HPDE6-E6E7 (cell line): ENCODE measurements around the gene ALOX12B.
"Not testable (repeated sequence)": the region's sequence is repeated elsewhere in the genome, so short reads cannot be mapped to it uniquely, and the experiment has no call there.

ENCODE experiments used
- DNase-seq: peaks from one replicate; pipeline ENCODE4 v3.0.0; 2011; ENCODE audit warnings: missing footprints; ENCODE audit errors: extremely low spot score

Gene ALOX12B

DNA sequence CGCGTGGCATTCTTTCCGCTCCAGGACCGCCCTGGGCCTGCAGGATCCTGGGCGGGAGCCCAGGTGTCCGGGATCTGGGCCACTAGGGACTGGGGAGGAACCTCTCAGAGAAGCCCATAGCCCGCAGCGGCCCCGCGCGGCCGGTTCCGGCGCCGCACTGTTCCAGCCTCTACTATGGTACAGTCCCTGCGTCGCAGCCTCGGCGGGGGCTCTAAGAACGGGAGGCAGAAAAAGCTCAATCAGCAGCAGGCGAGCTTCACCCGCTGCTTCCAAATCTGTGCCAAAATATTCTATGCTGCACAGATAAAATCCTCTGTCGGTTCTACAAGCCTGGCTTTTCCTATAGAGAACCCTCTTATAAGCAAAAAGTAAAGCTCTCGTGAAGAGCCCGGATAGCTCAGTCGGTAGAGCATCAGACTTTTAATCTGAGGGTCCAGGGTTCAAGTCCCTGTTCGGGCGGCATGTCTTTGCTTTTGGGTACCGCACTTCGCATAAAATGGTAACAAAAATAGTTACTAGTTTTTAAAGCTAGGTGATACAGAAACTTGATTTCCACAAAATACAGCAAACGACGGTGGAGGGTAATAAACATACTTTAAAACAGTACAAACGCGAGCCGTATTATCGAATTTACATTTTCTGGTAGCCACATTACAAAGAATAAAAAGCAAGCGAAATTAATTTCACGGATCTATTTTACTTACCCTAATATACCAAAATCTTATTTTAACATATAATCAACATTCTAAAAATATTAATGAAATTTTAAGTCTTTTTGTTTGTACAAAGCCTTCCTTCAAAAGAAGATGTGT lies 31.5 kb upstream of the ALOX12B start:
- DNase-seq, result no peak

GRCh38 chr17:8117980-8118768 lies 30.7 kb upstream of the ALOX12B start, which contains the start of gene ALOXE3:
Gene ALOXE3 (minus strand): TSS chr17:8118514. CDS start chr17:8117990, 524 bp downstream.
- DNase-seq, result no peak

DNA sequence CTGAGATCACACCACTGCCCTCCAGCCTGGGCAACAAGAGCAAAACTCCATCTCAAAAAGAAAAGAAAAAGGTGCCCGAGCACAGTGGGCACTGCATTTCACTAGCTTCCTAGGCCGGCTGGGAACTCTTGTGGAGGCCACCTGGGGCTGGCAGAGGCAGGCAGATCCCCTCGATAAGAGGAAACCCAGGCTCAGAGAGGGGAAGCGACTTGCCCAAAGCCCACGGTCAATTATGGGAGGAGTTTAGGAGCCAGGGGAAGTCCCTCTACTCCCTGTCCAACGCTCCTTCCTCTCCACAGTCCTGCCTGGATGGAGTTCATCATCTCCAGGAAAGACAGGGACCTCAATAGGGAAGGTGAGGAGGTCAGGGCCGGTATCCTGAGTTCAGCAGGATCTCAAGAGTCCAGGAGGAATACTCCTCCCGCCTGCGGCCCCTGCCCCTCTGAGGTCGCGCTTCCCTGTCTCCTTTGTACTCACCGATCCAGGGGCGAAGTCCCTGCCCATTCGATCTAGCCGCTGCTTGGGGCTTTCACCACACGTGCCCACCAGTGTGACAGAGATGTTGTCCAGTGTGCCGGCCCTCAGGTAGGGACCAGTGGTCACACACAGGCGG lies 30.0 kb upstream of the ALOX12B start:
- DNase-seq, result no peak

- no peak for DNase-seq
Observed at GRCh38 chr17:8116776-8117175, 29.3 kb upstream of the ALOX12B start.

DNA sequence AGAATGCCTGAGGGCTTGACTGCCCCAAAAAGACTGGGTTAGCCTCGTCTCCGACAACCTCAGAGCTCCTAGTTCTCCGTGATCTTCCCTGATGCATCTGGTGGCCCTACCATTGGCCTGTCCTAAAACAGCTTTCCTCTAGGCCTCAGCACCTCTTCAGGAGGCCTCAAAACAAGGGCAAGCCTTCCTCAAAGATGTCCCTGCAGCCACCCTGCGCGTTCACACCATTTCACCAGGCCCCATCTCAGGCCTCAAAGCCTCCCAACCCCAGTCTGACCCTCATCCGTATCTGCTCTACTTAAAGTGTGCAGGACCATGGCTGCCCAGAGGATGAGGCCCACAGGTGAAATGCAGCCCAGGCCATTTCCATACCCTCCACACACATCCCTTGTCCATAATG lies 23.4 kb upstream of the ALOX12B start:
- no peak for DNase-seq

DNA sequence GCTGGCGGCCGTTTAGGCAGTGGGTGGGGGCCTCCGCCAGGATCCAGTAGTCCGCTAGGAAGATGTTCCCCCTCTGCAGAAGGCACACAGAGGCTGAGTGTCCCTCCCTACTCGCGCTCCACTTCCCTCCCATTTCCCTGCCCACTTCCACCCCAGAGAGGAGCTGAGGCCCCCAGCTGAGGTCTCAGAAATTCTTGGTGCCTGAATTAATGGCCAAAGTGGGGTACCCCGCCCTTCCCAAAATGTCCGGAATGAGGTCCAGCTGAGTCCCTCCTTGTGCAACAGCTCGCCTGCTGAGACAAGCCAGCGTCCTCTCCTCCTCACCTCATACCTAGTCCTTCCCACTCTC lies 22.9 kb upstream of the ALOX12B start:
- no peak for DNase-seq

- DNase-seq, result no peak
Observed at GRCh38 chr17:8109661-8110455, 22.3 kb upstream of the ALOX12B start.

- DNase-seq, result no peak
Observed at GRCh38 chr17:8108972-8109660, 21.6 kb upstream of the ALOX12B start.

DNA sequence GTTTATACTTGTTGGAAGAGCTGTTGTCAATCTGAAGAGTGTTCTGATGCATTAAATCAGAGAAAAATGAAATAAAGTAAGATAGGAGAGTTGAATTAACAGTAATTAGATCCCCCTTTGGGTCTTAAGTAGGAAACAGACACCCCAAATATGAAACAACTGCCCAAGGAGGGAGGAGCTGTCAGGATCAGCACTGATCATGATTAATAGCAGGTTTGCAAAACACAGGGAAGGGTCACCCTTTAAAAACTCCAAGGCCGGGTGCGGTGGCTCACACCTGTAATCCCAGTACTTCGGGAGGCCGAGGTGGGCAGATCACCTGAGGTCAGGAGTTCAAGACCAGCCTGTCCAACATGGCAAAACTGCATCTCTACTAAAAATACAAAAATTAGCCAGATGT lies 19.5 kb upstream of the ALOX12B start:
- DNase-seq, result not testable (repeated sequence)

- DNase-seq, result no peak
Observed at GRCh38 chr17:8105957-8106398, 18.5 kb upstream of the ALOX12B start.

DNA sequence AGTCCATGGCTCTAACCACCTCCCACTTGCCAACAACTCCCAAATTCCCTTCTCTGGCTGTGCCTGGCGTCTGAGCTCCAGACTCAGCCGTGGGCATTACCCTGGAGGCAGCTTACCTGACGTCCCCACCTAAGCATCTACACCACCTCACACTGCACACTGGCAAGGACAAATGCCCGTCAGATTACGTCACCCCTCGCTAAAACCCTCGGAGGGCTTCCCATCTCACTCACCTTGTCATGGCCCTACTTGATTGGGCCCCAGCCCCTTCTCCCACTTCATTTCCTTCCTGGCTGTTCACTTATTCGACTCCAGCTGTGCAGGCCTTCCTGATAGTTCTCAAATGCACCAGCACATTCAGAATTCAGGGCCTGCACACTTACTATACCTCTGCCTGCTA lies 17.4 kb upstream of the ALOX12B start:
- DNase-seq, result no peak

DNA sequence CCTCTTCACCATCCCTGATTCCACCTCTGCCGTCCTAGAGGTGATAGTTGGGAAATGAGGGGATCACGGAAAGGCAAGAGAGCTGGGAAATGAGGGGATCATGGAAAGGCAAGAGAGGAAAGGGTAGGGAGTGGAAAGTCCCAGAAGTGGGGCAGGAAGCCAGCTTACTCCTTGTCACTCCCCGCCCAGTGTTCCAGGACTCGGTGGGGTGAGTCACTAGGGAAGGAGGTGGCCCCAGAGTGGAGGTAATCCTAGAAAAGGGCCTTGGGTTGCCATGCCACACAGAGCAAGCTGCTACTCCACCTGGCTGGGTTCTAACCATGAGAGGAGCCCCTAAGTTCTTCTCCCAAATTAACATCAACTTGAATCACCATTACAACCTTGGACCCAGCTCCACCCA lies 16.0 kb upstream of the ALOX12B start:
- no peak for DNase-seq

- DNase-seq, result no peak
Observed at GRCh38 chr17:8101721-8102120, 14.2 kb upstream of the ALOX12B start.

DNA sequence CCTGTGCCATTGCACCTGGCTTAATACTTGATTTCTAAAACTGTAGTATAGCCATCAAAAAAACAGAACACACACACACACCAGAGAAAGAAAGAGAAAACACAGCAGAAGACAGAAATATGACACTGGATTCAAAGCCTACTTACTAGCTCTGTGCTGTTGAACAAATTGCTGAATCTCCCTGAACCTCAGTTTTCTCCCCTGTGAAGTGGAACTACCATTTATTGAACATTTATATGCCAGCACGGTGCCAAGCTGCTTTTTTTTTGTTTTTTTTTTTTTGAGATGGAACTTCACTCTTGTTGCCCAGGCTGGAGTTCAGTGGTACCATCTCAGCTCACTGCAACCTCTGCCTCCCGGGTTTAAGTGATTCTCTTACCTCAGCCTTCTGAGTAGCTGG lies 13.2 kb upstream of the ALOX12B start:
- no peak for DNase-seq

DNA sequence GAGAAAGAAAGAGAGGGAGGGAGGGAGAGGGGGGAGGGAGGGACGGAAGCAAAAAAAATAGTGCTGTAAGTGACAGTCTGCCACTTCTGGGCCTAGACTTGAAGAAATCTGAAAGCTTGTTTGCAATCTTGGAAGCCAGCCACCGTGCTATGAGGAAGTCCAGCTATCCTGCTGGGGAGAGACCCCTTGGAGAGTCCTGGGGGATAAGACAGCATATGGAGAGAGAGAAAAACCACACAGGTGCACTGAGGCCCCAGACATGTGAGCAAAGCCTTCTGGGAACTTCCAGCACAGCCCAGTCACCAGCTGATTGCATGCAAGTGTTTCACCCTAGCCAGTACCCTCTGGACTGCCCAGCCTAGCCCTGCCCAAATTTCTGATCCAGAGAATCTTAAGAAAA lies 12.6 kb upstream of the ALOX12B start:
- no peak for DNase-seq

GRCh38 chr17:8096541-8096940 lies 9.0 kb upstream of the ALOX12B start:
- no peak for DNase-seq

DNA sequence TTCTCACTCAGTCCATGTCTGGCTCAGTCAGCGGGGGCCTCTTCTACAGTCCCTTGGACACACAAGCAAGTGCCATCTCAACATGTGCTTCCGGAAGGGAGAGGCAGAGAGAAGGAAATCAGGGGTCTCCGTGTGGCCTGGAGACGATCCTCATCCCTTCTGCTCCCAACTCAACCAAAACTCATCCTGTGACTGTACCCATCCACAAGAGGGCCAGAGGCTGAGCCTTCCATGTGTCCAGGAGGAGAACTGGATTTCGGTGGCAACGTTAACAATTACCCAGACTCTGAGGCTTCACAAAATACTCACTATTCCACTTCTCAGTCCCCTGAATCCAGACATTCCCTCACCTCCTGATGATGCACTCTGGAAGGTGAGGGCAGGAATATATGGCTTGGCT lies 7.8 kb upstream of the ALOX12B start:
- no peak for DNase-seq

DNA sequence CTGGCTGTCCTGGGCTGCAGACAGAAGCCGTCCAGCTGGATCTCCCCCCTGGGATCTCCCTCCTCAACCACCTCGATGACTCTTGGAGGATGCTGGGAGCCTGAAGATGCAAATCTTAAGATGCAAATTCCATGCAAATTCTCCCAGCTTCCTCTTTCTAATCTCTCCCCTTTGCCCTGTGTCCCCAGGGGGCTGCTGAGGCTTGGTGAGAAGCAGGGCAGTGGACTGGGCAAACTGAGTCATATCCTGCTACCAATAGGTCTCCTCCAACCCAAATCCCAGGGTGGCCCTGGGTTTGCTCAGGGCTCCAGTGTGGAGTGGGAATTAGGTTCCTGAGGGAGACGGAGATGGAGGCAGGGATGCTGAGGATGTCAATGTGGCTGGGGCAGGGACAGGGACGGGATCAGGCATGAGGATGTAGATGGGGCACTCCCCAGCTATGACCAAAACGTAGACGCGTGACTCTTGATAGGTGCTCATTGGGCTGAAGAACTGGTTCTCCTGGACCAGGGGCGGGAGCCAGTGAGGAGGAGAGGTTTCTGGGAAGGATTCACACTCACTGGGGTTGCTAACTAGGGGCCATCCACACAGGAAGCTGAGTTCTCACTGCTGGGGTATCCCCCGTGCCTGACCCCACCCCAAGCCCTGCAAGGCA lies 3.6 kb upstream of the ALOX12B start:
- peak; percentile 17 for DNase-seq

DNA sequence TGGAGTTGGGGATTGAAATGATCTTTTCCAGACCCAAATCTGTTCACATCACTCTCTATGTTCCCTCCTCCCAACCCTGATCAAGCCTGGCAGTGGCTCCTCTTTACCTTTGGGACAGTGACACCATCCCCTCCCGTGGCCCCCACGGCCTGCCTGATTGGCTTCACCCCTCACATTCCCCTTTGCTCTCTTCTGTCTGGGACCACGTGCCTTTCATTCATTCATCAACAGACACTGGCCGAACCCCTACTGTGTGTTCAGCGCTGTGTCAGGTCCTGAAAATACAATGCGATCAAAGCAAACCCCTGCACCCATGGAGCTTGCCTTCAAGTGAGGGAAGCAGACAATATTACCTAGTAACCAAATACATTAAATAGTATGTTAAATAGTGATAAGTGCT lies 2.2 kb upstream of the ALOX12B start:
- DNase-seq, result no peak

- no peak for DNase-seq
Observed at GRCh38 chr17:8087952-8088230, 375 bp upstream of the ALOX12B start.

DNA sequence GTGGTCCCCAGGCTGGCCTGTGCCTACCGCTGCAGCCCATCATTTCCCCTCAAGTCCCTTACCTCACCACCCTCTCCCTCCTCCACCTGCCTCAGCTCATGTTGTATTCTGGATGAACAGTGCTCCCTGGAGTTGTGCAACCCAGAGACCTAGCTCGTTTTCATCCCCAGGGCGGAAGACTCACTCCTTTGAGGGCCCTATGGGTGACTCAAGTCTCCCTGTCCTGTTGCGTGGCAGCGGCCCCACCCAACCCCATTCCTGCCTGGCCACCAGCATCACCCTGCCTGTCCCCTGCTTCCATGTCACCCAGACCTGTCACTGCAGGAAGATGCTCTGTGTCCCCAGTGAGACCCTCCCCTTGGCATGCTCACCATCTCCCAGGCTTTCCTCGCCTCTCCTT lies 3.3 kb downstream of the ALOX12B start:
- no peak for DNase-seq
